Stimulated activated CD4-positive, alpha-beta T cell treated with anti-CD3 and anti-CD28 coated beads, TNF-alpha, amount 100 ng/mL, for 1 hour (primary cell): Measurements from ENCODE around the gene WDR74.
A peak's percentile ranks its signal among the peaks of the same experiment; 100 is the strongest.
"Not testable (repeated sequence)": the region's sequence is repeated elsewhere in the genome, so short reads cannot be mapped to it uniquely, and the experiment has no call there.

Source experiments
- DNase-seq, 3 donors: peaks; one replicate each; pipeline ENCODE4 v3.0.0-alpha.2; 2020; ENCODE audit warnings: low read depth in 3 of 3, low spot score in 1 of 3

WDR74 gene

GRCh38 chr11:62842171-62842741 lies 2.9 kb upstream of the WDR74 start:
- no peak for DNase-seq

DNA sequence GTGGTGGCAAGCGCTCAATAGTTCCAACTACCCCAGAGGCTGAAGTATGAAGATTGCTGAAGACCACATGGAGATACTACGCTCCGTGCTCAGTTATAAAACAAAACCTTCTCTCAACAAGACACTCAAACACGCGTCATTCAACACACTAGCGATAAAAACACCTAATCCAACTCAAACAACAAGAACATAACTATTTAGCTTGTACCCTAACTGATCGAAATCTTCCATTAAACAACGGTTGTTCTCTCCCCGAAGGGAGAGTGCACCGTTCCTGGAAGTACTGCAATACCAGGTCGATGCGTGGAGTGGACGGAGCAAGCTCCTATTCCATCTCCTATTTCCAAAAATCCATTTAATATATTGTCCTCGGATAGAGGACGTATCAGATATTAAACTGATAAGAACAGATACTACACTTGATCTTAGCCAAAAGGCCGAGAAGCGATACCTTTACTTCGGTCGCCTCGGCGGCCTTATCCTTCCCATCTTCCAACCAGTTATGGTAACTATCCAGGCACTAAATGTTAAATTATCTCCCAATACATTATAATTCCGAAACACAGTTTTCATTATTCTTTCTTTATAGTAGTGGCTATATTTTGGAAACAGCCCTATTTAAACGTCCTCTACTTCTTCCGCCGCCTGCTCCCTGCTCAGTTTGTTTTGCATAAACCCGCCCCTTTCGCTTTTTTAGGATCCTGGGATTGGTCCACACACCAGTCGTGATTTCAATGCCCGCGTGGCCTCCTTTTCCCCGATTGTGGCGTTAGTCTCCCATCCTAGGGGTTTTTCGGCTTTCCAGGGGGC lies 2.2 kb upstream of the WDR74 start:
- peak; percentile 71 to 75 (median 74) for DNase-seq

GRCh38 chr11:62840721-62841360 lies 1.5 kb upstream of the WDR74 start:
- DNase-seq, result peak; percentile 39 to 69 (median 42)

- no peak for DNase-seq
Measured at GRCh38 chr11:62835336-62835735, 4.1 kb downstream of the WDR74 start.

- DNase-seq, result no peak
Measured at GRCh38 chr11:62832336-62833234, 6.8 kb downstream of the WDR74 start, which contains the start of gene TEX54. TSS of gene TEX54 (minus strand) at chr11:62832841.

DNA sequence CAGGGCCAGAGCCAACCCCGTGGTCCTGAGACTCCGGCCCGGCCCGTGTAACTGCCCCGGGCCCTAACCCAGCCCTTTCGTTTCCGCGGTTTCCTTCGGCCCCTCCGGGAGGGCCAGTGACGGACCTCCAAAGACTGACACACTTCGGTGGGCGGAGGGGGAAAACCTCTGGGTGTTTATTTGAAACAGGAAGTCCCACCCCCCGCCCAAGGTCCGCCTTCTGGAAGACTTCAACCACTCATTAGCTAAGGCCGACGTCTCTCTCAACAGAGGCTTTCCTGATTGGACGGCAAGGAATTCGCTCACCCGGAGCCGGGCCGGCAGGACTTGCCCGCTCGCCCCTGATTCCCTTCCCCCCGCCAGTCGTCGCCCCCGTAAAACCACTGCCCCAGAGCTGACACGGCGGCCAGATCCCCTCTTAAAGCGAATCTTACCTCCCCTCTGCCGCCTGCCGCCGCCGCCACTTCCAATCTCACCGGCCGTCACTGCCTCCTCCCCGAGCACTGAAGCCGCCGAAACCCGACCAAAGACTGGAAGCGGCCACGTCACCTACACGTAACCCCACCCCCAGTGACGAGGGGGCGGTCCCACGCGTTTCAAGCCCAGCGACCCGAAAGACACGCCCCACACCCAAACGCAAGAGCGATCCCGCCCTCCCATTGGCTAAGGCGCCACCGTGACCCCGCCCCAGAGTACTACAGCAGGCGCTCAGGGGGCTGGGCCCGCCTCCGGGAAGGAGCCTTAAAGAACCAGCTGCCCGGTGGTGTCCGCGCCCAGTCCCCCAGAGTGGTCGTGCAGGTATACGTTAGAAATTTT lies 7.7 kb downstream of the WDR74 start, which contains the start of gene STX5:
Gene STX5 (minus strand): TSS at position 532 of the 816 bp plus-strand sequence. CDS start 808 bp downstream, outside the sequence.
- DNase-seq, result peak; percentile 98 to 99 (median 99)

- no peak for DNase-seq
Measured at GRCh38 chr11:62830904-62831519, 8.4 kb downstream of the WDR74 start.

DNA sequence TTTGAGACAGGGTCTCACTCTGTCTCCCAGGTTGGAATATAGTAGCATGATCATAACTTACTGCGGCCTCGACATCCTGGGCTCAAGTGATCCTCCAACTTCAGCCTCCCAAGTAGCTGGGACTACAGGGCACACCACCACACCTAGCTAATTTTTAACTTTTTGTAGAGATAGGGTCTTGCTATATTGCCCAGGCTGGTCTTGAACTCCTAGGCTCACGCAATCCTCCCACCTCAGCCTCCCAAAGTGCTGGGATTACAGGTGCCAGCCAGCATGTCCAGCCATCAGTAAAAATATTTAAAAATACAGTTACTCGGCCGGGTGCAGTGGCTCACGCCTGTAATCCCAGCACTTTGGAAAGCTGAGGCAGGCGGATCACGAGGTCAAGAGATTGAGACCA lies 11.3 kb downstream of the WDR74 start:
- DNase-seq, result not testable (repeated sequence)

- no peak for DNase-seq
Measured at GRCh38 chr11:62823677-62824076, 15.7 kb downstream of the WDR74 start.

DNA sequence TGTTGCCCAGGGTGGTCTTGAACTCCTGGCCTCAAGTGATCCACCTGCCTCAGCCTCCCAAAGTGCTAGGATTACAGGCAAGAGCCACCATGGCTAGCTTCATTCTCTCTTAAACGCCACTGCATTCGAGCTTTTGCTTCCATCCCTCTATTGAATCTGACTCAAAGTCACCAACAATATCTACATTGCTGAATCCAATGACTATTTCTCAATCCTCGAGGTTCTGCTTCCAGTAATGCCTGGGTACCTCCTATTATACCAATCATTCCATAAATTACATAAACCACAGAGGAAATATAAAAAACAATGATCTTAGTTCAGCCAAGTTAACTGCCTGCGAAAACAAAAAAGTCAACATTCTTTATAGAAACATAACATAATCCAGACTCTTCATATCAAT lies 22.3 kb downstream of the WDR74 start:
- no peak for DNase-seq

GRCh38 chr11:62816557-62816956 lies 22.8 kb downstream of the WDR74 start:
- no peak for DNase-seq

- no peak for DNase-seq
Measured at GRCh38 chr11:62811659-62812058, 27.7 kb downstream of the WDR74 start.

DNA sequence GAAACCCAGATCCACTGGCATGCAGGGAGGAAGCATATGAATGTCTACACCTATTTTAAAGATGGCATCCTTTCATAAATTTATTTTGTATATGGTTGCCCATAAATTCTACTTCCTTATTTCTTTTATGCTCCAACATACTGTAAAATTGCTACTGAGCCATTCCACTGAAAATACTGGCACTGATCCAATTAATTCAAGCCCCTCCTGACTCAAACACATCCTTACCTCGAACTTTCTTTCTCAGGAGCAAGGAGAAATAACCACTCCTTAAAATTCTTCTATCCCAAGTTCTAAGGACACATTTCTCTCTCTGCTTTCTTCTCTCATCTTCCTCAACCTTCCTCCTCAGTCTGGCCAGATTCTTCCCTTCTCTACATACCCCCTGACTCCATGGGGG lies 28.6 kb downstream of the WDR74 start:
- DNase-seq, result no peak

DNA sequence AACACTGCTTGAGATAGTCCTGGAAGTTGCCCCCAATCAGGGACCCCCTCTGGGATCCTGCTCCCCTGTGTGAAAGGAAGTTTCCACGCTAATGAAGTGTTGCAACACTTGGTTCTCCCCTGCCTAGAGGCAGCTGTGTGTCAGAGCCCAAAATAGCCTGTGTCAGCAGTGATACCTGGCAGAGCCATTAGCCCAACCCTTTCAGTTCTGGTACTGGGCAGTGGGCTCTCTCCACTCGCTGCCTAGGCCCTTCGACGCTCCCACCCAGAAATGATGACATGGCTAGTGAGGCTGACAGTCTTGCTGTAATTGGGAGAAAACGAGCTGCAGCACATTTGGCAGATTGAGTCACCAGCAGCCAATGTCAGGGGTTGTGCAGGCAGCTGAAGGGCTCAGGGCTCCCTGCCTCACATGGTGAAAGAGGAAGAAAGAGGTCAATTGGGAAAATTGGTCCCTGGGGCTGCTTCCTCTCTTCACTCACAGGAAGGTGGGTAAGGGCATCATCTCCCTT lies 32.7 kb downstream of the WDR74 start:
- no peak for DNase-seq

DNA sequence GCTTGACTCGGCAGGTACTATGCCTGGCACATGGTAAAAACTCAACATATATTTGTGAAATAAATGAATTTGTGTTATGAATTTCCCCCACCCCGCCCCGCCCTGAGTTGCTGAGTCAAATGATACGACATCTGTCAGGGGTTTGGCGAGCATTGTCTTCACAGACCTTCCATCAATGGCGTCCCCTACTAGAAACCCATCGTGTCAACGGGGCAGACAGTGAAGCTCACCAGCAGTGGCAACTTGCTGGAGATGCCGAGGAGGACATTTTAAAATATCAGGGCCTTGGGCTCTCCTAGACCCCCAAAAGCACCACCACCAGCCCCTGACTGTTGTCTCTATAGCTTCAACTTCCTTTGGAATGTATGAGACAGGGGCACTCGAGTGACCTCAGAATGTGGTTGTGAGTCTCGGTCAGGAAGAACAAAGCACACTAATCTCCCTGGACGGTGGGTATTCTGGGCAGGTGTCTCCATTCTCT lies 33.4 kb downstream of the WDR74 start:
- peak in 1 of 3 donors; percentile 8 for DNase-seq

GRCh38 chr11:62805076-62805892 lies 34.1 kb downstream of the WDR74 start, which contains the start of gene NXF1:
TSS of gene NXF1 (minus strand) at chr11:62805440. CDS start at chr11:62805356, 84 bp downstream.
- DNase-seq, result peak; percentile 89 to 97 (median 96)

GRCh38 chr11:62804310-62805075 lies 34.9 kb downstream of the WDR74 start:
- no peak for DNase-seq

GRCh38 chr11:62801071-62801470 lies 38.3 kb downstream of the WDR74 start:
- DNase-seq, result no peak
